Measurements from ENCODE around the gene PIK3C2G. TPM values are rescaled to one million over a fixed set of nuclear protein-coding genes. Genes with fewer than 3 reads are reported as not detected.

The PIK3C2G gene
- total RNA-seq, 1 donor from 2014 or later: 1.7 TPM

DNA sequence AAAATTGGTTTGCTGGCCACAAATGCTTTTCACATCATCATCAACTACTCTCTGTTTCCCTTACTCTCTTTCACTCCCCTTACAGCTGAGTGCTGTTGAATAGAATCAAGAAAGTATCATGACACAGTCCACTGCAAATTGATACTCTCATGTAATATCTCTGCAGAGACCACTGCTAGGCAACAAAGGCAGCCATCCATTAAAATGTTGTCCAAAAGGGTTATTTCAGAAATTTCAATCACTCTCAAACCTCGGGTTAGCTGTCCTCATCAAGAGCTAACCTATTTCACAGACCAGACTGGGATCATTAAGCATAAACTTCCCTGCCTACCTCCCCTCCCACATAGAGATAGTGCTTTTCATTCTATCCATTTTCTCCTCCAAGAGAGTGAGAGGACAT is 289.8 kb downstream of the PIK3C2G start:
- DNase-seq (ENCODE audit: extremely low spot score in 2 of 2): no peak
- no peaks in the 10 kb centered on the region for H3K36me3 ChIP-seq
- no peak overlapping the region for H3K4me3 ChIP-seq
- H3K4me1 ChIP-seq: no peaks in the 10 kb centered on the region
- intact Hi-C loops (cut with DNase I): no loop called here
- no peaks in the 10 kb centered on the region for H3K27me3 ChIP-seq
- H3K9me3 ChIP-seq: no peaks in the 10 kb centered on the region
- TF ChIP-seq, protein P1, sequence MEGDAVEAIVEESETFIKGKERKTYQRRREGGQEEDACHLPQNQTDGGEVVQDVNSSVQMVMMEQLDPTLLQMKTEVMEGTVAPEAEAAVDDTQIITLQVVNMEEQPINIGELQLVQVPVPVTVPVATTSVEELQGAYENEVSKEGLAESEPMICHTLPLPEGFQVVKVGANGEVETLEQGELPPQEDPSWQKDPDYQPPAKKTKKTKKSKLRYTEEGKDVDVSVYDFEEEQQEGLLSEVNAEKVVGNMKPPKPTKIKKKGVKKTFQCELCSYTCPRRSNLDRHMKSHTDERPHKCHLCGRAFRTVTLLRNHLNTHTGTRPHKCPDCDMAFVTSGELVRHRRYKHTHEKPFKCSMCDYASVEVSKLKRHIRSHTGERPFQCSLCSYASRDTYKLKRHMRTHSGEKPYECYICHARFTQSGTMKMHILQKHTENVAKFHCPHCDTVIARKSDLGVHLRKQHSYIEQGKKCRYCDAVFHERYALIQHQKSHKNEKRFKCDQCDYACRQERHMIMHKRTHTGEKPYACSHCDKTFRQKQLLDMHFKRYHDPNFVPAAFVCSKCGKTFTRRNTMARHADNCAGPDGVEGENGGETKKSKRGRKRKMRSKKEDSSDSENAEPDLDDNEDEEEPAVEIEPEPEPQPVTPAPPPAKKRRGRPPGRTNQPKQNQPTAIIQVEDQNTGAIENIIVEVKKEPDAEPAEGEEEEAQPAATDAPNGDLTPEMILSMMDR (IDR thresholded peaks at IDR 0.05): no peak
- TF ChIP-seq POLR2AphosphoS5 (IDR thresholded peaks at IDR 0.05; ENCODE audit: insufficient read depth in 1 of 2, low read depth in 1 of 2): no peak
- H3K27ac ChIP-seq: no peak overlapping the region

DNA sequence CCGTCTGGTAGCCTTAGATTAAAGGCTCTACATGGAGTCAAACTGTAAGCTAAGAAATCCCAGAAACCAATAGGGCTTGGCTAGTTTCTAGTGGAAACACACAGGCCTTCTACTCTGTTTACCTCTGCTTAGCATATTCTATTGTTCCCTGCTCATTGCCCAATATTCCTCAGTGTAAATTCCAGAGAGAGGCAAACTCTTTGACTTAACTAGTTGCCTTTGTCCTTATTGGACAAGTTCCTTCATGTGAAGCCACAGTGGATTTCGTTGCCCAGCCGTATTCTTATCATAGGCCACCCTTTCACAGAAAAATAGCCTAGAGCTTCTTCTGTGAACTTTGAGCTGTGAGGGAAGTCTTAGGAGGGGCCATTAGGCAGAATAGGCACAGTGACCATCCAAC is 290.4 kb downstream of the PIK3C2G start:
- DNase-seq (ENCODE audit: extremely low spot score in 2 of 2): no peak
- H3K27ac ChIP-seq: no peak overlapping the region
- intact Hi-C loops (cut with DNase I): no loop called here
- no peak overlapping the region for H3K4me3 ChIP-seq
- H3K27me3 ChIP-seq: no peaks in the 10 kb centered on the region
- H3K36me3 ChIP-seq: no peaks in the 10 kb centered on the region
- H3K9me3 ChIP-seq: no peaks in the 10 kb centered on the region
- TF ChIP-seq POLR2AphosphoS5 (IDR thresholded peaks at IDR 0.05; ENCODE audit: insufficient read depth in 1 of 2, low read depth in 1 of 2) (no peak), POLR2A (IDR thresholded peaks at IDR 0.05) (no peak)
- TF ChIP-seq, protein P1 (IDR thresholded peaks at IDR 0.05): no peak
- H3K4me1 ChIP-seq: no peaks in the 10 kb centered on the region

DNA sequence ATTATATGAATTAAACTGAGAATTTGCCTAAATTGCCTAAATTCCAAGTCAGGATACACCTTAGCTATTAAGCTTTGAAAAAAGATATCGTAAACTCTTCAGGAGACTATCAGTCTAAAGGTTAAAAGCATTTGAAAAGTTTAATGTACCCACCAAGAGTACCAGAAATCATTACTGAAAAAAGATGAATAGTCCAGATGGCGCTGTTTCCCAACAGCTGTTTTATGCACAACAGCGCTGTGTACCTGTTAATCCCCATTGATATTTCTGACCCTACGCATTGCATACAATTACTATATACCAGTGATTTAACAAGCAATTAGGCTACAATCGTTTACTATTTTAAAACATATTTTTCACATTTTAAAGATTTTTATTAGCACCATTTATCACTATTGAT is 291.5 kb downstream of the PIK3C2G start:
- intact Hi-C loops (cut with DNase I): no loop called here
- H3K27me3 ChIP-seq: no peaks in the 10 kb centered on the region
- TF ChIP-seq POLR2A (IDR thresholded peaks at IDR 0.05) (no peak), POLR2AphosphoS5 (IDR thresholded peaks at IDR 0.05; ENCODE audit: insufficient read depth in 1 of 2, low read depth in 1 of 2) (no peak)
- TF ChIP-seq, protein P1 (IDR thresholded peaks at IDR 0.05): no peak

DNA sequence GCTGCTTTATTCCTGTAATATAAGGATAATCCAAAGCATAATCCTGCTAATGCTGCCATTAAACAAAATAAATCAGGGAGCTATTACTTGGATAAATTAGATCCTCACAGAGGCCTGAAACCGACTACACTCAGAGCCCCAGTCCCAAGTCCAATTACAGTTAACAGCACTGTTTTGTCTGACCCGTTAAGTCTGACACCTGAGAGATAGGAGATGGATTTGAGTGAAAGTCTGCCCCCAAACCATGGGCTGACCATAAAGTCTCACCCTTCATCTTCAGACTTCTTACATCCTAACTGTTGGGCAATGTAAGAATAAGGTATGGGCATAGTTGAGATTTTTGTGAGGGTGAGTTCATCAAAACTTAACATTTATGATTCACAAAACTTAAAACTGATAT is 294.8 kb downstream of the PIK3C2G start:
- no peak for DNase-seq (ENCODE audit: extremely low spot score in 2 of 2)
- Histone ChIP-seq H3K4me3 (no peak overlapping the region), H3K9me3 (no peaks in the 10 kb centered on the region), H3K36me3 (no peaks in the 10 kb centered on the region), H3K27ac (no peak overlapping the region), H3K27me3 (no peaks in the 10 kb centered on the region), H3K4me1 (no peaks in the 10 kb centered on the region)
- intact Hi-C loops (cut with DNase I): no loop called here
- TF ChIP-seq POLR2AphosphoS5 (IDR thresholded peaks at IDR 0.05; ENCODE audit: insufficient read depth in 1 of 2, low read depth in 1 of 2) (no peak), POLR2A (IDR thresholded peaks at IDR 0.05) (no peak)
- TF ChIP-seq, protein P1 (IDR thresholded peaks at IDR 0.05): no peak

More for the DNA sequence above, 291.5 kb downstream of the PIK3C2G start:
- Histone ChIP-seq H3K9me3 (no peaks in the 10 kb centered on the region), H3K27ac (no peak overlapping the region), H3K4me3 (no peak overlapping the region), H3K36me3 (no peaks in the 10 kb centered on the region), H3K4me1 (no peaks in the 10 kb centered on the region)
- DNase-seq (ENCODE audit: extremely low spot score in 2 of 2): no peak

DNA sequence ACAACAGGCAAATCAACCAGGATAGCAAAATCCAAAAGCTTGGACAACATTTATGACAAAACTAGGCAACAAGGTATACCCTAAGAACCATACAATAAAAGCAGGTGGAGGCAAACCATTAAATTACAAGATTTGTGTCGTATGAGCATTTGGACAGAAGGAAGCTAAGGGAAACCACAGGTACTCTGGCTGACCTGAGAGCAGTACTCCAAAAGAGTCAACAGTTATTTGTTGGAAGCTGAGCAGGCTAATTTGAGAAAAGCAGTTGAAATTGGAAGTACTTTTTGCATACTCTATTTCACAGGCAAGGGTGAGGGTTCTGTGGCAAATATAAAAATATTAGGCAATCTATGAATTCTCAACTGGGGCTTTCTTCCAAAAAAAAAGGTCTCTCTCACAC is 297.9 kb downstream of the PIK3C2G start:
- TF ChIP-seq, protein P1 (IDR thresholded peaks at IDR 0.05): no peak
- TF ChIP-seq POLR2A (IDR thresholded peaks at IDR 0.05) (no peak), POLR2AphosphoS5 (IDR thresholded peaks at IDR 0.05; ENCODE audit: insufficient read depth in 1 of 2, low read depth in 1 of 2) (no peak)
- Histone ChIP-seq H3K9me3 (no peaks in the 10 kb centered on the region), H3K27ac (no peak overlapping the region), H3K4me1 (no peaks in the 10 kb centered on the region), H3K36me3 (no peaks in the 10 kb centered on the region), H3K4me3 (no peak overlapping the region), H3K27me3 (no peaks in the 10 kb centered on the region)
- intact Hi-C loops (cut with DNase I): no loop called here
- no peak for DNase-seq (ENCODE audit: extremely low spot score in 2 of 2)

Measured in vagina (tissue), 2 donors.